GM19468 (cell line): ENCODE measurements around the gene FOXO6.

Experiments used
- ATAC-seq: cut with Tn5 transposase; IDR thresholded peaks from one replicate; pipeline ENCODE4 v1.9.1; 2021; ENCODE audit warnings: mild to moderate bottlenecking, moderate library complexity, moderate number of reproducible peaks; ENCODE audit not compliant: unreplicated experiment; ENCODE audit errors: extremely low read depth

Gene FOXO6

GRCh38 chr1:41364442-41365319 lies 3.4 kb downstream of the FOXO6 start:
- no peak for ATAC-seq

GRCh38 chr1:41365320-41365633 lies 4.0 kb downstream of the FOXO6 start:
- ATAC-seq: no peak

- no peak for ATAC-seq
Measured at GRCh38 chr1:41365772-41366454, 4.7 kb downstream of the FOXO6 start.

GRCh38 chr1:41366455-41367287 lies 5.4 kb downstream of the FOXO6 start:
- ATAC-seq: no peak

GRCh38 chr1:41367288-41367642 lies 6.0 kb downstream of the FOXO6 start:
- ATAC-seq: no peak

GRCh38 chr1:41368366-41368765 lies 7.1 kb downstream of the FOXO6 start:
- no peak for ATAC-seq

- no peak for ATAC-seq
Measured at GRCh38 chr1:41368801-41369200, 7.6 kb downstream of the FOXO6 start.

- no peak for ATAC-seq
Measured at GRCh38 chr1:41369531-41369930, 8.3 kb downstream of the FOXO6 start.

- no peak for ATAC-seq
Measured at GRCh38 chr1:41370225-41370624, 9.0 kb downstream of the FOXO6 start.

- no peak for ATAC-seq
Measured at GRCh38 chr1:41370756-41371420, 9.7 kb downstream of the FOXO6 start.

- ATAC-seq: no peak
Measured at GRCh38 chr1:41371630-41372599, 10.7 kb downstream of the FOXO6 start.

- no peak for ATAC-seq
Measured at GRCh38 chr1:41372600-41372993, 11.4 kb downstream of the FOXO6 start.

GRCh38 chr1:41373373-41373772 lies 12.1 kb downstream of the FOXO6 start:
- no peak for ATAC-seq

GRCh38 chr1:41374711-41375110 lies 13.5 kb downstream of the FOXO6 start:
- no peak for ATAC-seq

- no peak for ATAC-seq
Measured at GRCh38 chr1:41377397-41377796, 16.2 kb downstream of the FOXO6 start.

- no peak for ATAC-seq
Measured at GRCh38 chr1:41378222-41378621, 17.0 kb downstream of the FOXO6 start.

- no peak for ATAC-seq
Measured at GRCh38 chr1:41378999-41379737, 17.9 kb downstream of the FOXO6 start.

GRCh38 chr1:41379738-41380130 lies 18.5 kb downstream of the FOXO6 start:
- no peak for ATAC-seq

- no peak for ATAC-seq
Measured at GRCh38 chr1:41380195-41380594, 19.0 kb downstream of the FOXO6 start.
